ENCODE data around the gene OSBPL7. TPM values are rescaled to one million over a fixed set of nuclear protein-coding genes. Genes with fewer than 3 reads are reported as not detected.

OSBPL7 gene
- polyA plus RNA-seq, 3 donors = 1.6 to 17.3 (median 1.6) TPM

DNA sequence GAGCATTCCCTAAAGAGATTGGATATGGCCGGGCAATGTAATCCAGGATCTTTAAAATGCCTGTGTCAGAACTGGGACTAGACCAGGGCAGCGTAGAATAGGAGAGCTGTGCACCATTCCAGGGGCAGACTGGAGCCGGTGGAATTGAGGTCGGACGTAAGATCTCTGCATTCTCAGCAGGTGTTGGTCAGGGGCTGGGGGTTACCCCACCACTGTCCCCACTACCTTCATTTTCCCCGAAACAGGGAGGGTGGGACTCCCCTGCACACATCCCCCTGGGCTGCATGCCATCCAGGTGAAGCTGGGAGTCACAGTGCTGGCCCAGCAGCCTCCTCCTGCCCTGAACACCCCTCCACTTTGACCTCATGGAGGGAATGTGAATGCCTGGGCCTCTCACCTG is 17.8 kb downstream of the OSBPL7 start:
- Mint-ChIP-seq H3K9me3 (no peaks in the 10 kb centered on the region), H3K27ac (peak overlapping the region in 1 of 7 donors; percentile 8), H3K27me3 (ENCODE audit: low read depth in 3 of 3) (peaks cover 4 to 14% (median 10%) of the 10 kb centered on the region in 3 donors), H3K4me3 (no peak overlapping the region), H3K4me1 (no peaks in the 10 kb centered on the region), H3K36me3 (peaks cover 20 to 24% of the 10 kb centered on the region in 2 donors)
- Histone ChIP-seq H3K36me3 (replicated peaks in 1 of 2; ENCODE audit: control insufficient read depth in 1 of 2, insufficient read depth in 2 of 2, low read length in 2 of 2) (peaks cover 18 to 21% of the 10 kb centered on the region in 2 donors), H2AFZ (ENCODE audit: insufficient read depth, low read depth, low read length, poor library complexity, severe bottlenecking) (no peak overlapping the region), H3K9ac (ENCODE audit: insufficient read depth, low read length, poor library complexity, severe bottlenecking) (no peak overlapping the region), H3K79me2 (ENCODE audit: insufficient read depth, low read length) (no peaks in the 10 kb centered on the region), H3K9me3 (replicated peaks in 1 of 2; ENCODE audit: control insufficient read depth in 1 of 2, insufficient read depth in 1 of 2, low read length in 2 of 2) (no peaks in the 10 kb centered on the region), H3K4me1 (ENCODE audit: control insufficient read depth in 1 of 2, insufficient read depth in 2 of 2, low read length in 2 of 2) (no peaks in the 10 kb centered on the region), H3K4me3 (replicated peaks in 1 of 3; ENCODE audit: low read depth in 2 of 3, low read length in 3 of 3) (no peak overlapping the region), H3K27ac (ENCODE audit: low read depth in 1 of 2, low read length in 2 of 2) (no peak overlapping the region), H4K20me1 (ENCODE audit: insufficient read depth, low read length) (no peaks in the 10 kb centered on the region), H3K4me2 (replicated peaks; ENCODE audit: extremely low read depth, low read length, poor library complexity, severe bottlenecking) (no peak overlapping the region), H3K27me3 (ENCODE audit: control insufficient read depth in 2 of 2, insufficient read depth in 2 of 2, low read length in 2 of 2) (no peaks in the 10 kb centered on the region)
- DNase-seq = no peak
- no peak for TF ChIP-seq CTCF (IDR thresholded peaks at IDR 0.05)
- WGBS (ENCODE audit: insufficient coverage) = 89% methylated on average over 3 of the region's 6 CpGs
- intact Hi-C loops (cut with micrococcal nuclease) = no loop called here

GRCh38 chr17:47803201-47803600 is 18.4 kb downstream of the OSBPL7 start:
- TF ChIP-seq CTCF (IDR thresholded peaks at IDR 0.05) = no peak
- 50% methylated on average over 3 of the region's 5 CpGs for WGBS (ENCODE audit: insufficient coverage)
- H3K4me1 Mint-ChIP-seq = no peaks in the 10 kb centered on the region
- H3K4me3 Mint-ChIP-seq = no peak overlapping the region
- no peak overlapping the region for H3K27ac Mint-ChIP-seq
- peaks cover 7 to 14% (median 10%) of the 10 kb centered on the region in 3 donors for H3K27me3 Mint-ChIP-seq (ENCODE audit: low read depth in 3 of 3)
- Histone ChIP-seq H4K20me1 (ENCODE audit: insufficient read depth, low read length) (no peaks in the 10 kb centered on the region), H3K27me3 (ENCODE audit: control insufficient read depth in 2 of 2, insufficient read depth in 2 of 2, low read length in 2 of 2) (no peaks in the 10 kb centered on the region), H3K4me3 (replicated peaks in 1 of 3; ENCODE audit: low read depth in 2 of 3, low read length in 3 of 3) (no peak overlapping the region), H3K79me2 (ENCODE audit: insufficient read depth, low read length) (no peaks in the 10 kb centered on the region), H3K9ac (ENCODE audit: insufficient read depth, low read length, poor library complexity, severe bottlenecking) (no peak overlapping the region), H3K27ac (ENCODE audit: low read depth in 1 of 2, low read length in 2 of 2) (no peak overlapping the region), H2AFZ (ENCODE audit: insufficient read depth, low read depth, low read length, poor library complexity, severe bottlenecking) (no peak overlapping the region), H3K4me2 (replicated peaks; ENCODE audit: extremely low read depth, low read length, poor library complexity, severe bottlenecking) (no peak overlapping the region), H3K4me1 (ENCODE audit: control insufficient read depth in 1 of 2, insufficient read depth in 2 of 2, low read length in 2 of 2) (no peaks in the 10 kb centered on the region), H3K9me3 (replicated peaks in 1 of 2; ENCODE audit: control insufficient read depth in 1 of 2, insufficient read depth in 1 of 2, low read length in 2 of 2) (no peaks in the 10 kb centered on the region), H3K36me3 (replicated peaks in 1 of 2; ENCODE audit: control insufficient read depth in 1 of 2, insufficient read depth in 2 of 2, low read length in 2 of 2) (peaks cover 12 to 15% of the 10 kb centered on the region in 2 donors)
- no peaks in the 10 kb centered on the region for H3K9me3 Mint-ChIP-seq
- intact Hi-C loops (cut with micrococcal nuclease) = no loop called here
- DNase-seq = no peak
- H3K36me3 Mint-ChIP-seq = peaks cover 15 to 18% of the 10 kb centered on the region in 2 donors
